A673 (cell line): ENCODE measurements around the gene IL17REL. TPM values are rescaled to one million over a fixed set of nuclear protein-coding genes. Genes with fewer than 3 reads are reported as not detected.

ENCODE experiments used
- BruUV-seq: library from RNA; stranded (reverse); fragments of 400-500 nt; replicated peaks from 2 replicates; lab custom pipeline; 2021; lab: Mats Ljungman, UMichigan
- CTCF ChIA-PET: fragments of 300-600 bp; sonication (Branson Sonifier 250); formaldehyde crosslinking; loops from one replicate; lab custom pipeline; 2022; ENCODE audit warnings: antibody characterized with exemption; lab: Charles Lee
- POLR2A ChIA-PET: fragments of 300-600 bp; sonication (Branson Sonifier 250); formaldehyde crosslinking; loops from one replicate; lab custom pipeline; 2022; ENCODE audit warnings: antibody characterized with exemption; ENCODE audit not compliant: low non-redundant PET; lab: Charles Lee
- DNase-seq: peaks from one replicate; pipeline ENCODE4 v3.0.0-alpha.2; 2015; ENCODE audit warnings: low spot score
- H3K27ac ChIP-seq: fragments of 200-600 bp; sonication (generic); 2 replicates; pipeline ENCODE4 v1.5.1; 2016; ENCODE audit warnings: mixed run types, low read depth, mild to moderate bottlenecking, mixed read lengths, antibody characterized with exemption, low read length; ENCODE audit not compliant: poor library complexity, severe bottlenecking
- H3K27me3 ChIP-seq: fragments of 200-600 bp; sonication (generic); replicated peaks from 2 replicates; pipeline ENCODE4 v1.6.1; 2017; ENCODE audit warnings: mixed run types, low read depth, mild to moderate bottlenecking, mixed read lengths, antibody characterized with exemption, low read length; ENCODE audit not compliant: insufficient read depth, poor library complexity
- H3K36me3 ChIP-seq: fragments of 200-600 bp; sonication (generic); 2 replicates; pipeline ENCODE4 v1.6.1; 2016; ENCODE audit warnings: mixed run types, mild to moderate bottlenecking, mixed read lengths, antibody characterized with exemption, low read length; ENCODE audit not compliant: insufficient read depth, poor library complexity, severe bottlenecking
- H3K4me1 ChIP-seq: fragments of 200-600 bp; sonication (generic); 2 replicates; pipeline ENCODE4 v1.6.1; 2017; ENCODE audit warnings: mixed run types, mild to moderate bottlenecking, mixed read lengths, antibody characterized with exemption, low read length; ENCODE audit not compliant: insufficient read depth, poor library complexity, severe bottlenecking
- H3K4me3 ChIP-seq: fragments of 200-600 bp; sonication (generic); 2 replicates; pipeline ENCODE4 v1.5.1; 2016; ENCODE audit warnings: low read depth, mixed run types, mild to moderate bottlenecking, mixed read lengths, low read length; ENCODE audit not compliant: poor library complexity, severe bottlenecking
- H3K9me3 ChIP-seq: fragments of 200-600 bp; sonication (generic); 2 replicates; pipeline ENCODE4 v1.6.1; 2016; ENCODE audit warnings: mixed run types, low read depth, mild to moderate bottlenecking, mixed read lengths, antibody characterized with exemption, low read length; ENCODE audit not compliant: poor library complexity, severe bottlenecking
- CTCF ChIP-seq: fragments of 300-800, 200-600 bp; sonication (generic); conservative IDR thresholded peaks from 2 replicates; pipeline ENCODE4 v1.5.1; 2017; ENCODE audit warnings: low read depth, mild to moderate bottlenecking, antibody characterized with exemption, low read length, moderate library complexity, mixed read lengths
- EZH2 ChIP-seq: fragments of 200-600 bp; sonication (generic); IDR thresholded peaks from 2 replicates; pipeline ENCODE4 v1.6.1; 2017; ENCODE audit warnings: borderline replicate concordance, low read depth, mild to moderate bottlenecking, mixed read lengths, antibody characterized with exemption, low read length; ENCODE audit not compliant: poor library complexity, severe bottlenecking
- intact Hi-C: fragments of 100-400 bp; cut with micrococcal nuclease; formaldehyde crosslinking; loops from one replicate; pipeline ENCODE4 v1.10.0; 2022; ENCODE audit not compliant: unreplicated experiment
- total RNA-seq: library from RNA; stranded (reverse); gene quantifications from 2 replicates; pipeline ENCODE4 v1.2.3, GENCODE V29; 2021

Gene IL17REL
- total RNA-seq, 1 experiment from 2014 or later: not detected

DNA sequence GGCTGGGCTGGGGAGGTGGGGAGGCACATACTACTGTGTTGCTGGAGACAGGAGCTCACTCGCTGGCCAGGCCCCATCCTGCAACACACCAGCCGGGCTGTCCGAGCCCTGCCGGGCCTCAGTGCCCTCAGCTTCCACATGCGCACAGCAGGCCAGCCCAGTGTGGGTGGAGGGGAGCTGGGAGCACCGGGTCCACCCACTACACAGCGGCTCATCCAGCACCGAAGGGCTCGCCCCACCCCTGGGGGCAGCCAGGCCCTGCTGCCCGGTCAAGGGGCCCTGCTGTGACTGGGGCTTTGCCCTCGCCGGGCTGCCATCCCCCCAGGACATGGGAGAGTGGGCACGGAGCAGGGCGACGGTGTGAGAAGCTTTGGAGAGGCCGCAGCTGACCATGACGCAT, 36.3 kb upstream of the IL17REL start:
- Histone ChIP-seq H3K27ac (no peak overlapping the region), H3K9me3 (no peaks in the 10 kb centered on the region), H3K36me3 (no peaks in the 10 kb centered on the region), H3K27me3 (no peaks in the 10 kb centered on the region), H3K4me1 (no peaks in the 10 kb centered on the region), H3K4me3 (no peak overlapping the region)
- TF ChIP-seq CTCF (no peak), EZH2 (no peak)
- intact Hi-C loops: no loop called here
- no peak for DNase-seq
- POLR2A ChIA-PET: interaction anchor here (0.5 kb wide), 1 partner anchor 167 kb away, joined by 4 read pairs; no protein-coding TSS in a partner anchor
- BruUV-seq: no TSS peak
- CTCF ChIA-PET: no interaction called here

DNA sequence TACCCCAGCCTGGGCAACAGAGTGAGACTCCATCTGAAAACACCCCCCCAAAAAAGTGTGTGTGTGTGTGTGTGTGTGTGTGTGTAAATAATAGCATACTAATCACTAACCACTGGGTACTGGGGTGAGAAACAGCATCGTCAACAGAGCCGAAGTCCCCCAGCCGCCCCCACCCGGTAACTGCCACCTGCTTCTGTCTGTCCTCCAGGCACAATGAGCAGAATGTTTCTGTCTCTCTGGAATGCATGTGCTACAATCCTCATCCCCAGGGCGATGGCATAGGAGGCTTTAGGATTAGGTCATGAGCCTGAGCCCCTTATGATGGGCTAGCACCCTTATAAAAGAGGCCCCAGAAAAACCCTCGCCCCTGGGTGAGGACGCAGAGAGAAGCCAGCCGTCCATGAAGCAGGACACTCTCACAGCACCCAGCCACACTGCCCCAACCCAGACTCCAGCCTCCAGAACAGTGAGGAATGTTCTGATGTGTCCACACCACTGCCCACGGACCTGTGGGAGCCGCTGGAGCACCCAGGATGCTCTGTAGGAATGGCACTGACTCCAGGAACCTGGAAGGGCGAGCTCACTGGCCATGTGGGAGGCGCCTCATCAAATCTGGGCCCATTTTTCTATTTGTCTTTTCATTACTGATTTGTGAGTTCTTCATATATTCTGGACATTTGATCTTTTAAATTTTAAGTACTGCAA, 35.6 kb upstream of the IL17REL start:
- POLR2A ChIA-PET: interaction anchor here (0.5 kb wide), 1 partner anchor 167 kb away, joined by 4 read pairs; no protein-coding TSS in a partner anchor
- H3K9me3 ChIP-seq: no peaks in the 10 kb centered on the region
- no peak overlapping the region for H3K4me3 ChIP-seq
- no TSS peak for BruUV-seq
- H3K27me3 ChIP-seq: no peaks in the 10 kb centered on the region
- CTCF ChIA-PET: no interaction called here
- no peak for TF ChIP-seq CTCF
- no peak for TF ChIP-seq EZH2
- no peak for DNase-seq
- no peaks in the 10 kb centered on the region for H3K4me1 ChIP-seq
- H3K36me3 ChIP-seq: no peaks in the 10 kb centered on the region
- intact Hi-C loops: no loop called here
- no peak overlapping the region for H3K27ac ChIP-seq

DNA sequence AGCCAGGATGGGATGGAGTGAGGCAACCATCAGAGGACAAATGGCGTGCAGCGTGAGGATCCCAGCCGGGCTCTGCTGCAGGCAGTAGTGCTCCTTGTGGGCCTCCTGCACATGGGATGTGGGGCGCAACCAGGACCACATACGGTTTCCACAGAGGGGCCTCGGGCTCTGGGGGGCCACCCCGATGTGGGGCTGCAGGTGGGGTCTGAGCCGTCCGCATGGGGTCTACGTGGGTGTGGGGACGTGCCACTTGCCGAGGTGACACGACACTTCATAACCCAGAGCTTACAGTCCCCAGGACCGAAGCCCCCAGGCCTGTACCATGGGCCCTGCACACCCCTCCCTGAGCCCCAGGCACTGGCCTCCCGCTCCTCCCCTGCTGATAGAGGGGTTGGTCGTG, 34.8 kb upstream of the IL17REL start:
- Histone ChIP-seq H3K4me3 (no peak overlapping the region), H3K27me3 (no peaks in the 10 kb centered on the region), H3K4me1 (no peaks in the 10 kb centered on the region), H3K27ac (no peak overlapping the region), H3K9me3 (no peaks in the 10 kb centered on the region), H3K36me3 (no peaks in the 10 kb centered on the region)
- ChIA-PET POLR2A (no interaction called here), CTCF (no interaction called here)
- intact Hi-C loops: no loop called here
- BruUV-seq: no TSS peak
- no peak for TF ChIP-seq CTCF
- TF ChIP-seq EZH2: no peak
- no peak for DNase-seq
